M059J (cell line): ENCODE measurements around the gene GUSB. TPM values are rescaled to one million over a fixed set of nuclear protein-coding genes. Genes with fewer than 3 reads are reported as not detected.

ENCODE experiments used
- DNase-seq: peaks from one replicate; pipeline ENCODE4 v3.0.0-alpha.2; 2012; ENCODE audit warnings: low read depth
- total RNA-seq: library from RNA; depleted of rRNA; stranded (reverse); fragments of >200 nt; shearing (Covaris generic); gene quantifications from 2 replicates; pipeline ENCODE4 v1.2.3, GENCODE V29; 2014; rRNA removed

GUSB gene
- total RNA-seq, 1 experiment from 2014 or later: 52.8 TPM

DNA sequence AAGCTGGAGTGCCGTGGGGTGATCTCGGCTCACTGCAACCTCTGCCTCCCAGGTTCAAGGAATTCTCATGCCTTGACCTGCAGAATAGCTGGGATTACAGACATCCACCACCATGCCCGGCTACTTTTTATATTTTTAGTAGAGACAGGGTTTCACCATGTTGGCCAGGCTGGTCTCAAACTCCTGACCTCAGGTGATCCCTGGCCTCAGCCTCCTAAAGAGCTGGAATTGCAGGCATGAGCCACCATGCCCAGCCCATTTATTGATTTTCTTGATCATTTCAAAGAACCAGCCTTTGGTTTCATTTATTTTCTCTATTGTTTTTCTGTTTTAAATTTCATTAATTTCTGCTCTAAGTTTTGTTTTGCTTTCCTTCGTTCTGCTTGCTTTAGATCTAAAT, 50.3 kb downstream of the GUSB start:
- no peak for DNase-seq

DNA sequence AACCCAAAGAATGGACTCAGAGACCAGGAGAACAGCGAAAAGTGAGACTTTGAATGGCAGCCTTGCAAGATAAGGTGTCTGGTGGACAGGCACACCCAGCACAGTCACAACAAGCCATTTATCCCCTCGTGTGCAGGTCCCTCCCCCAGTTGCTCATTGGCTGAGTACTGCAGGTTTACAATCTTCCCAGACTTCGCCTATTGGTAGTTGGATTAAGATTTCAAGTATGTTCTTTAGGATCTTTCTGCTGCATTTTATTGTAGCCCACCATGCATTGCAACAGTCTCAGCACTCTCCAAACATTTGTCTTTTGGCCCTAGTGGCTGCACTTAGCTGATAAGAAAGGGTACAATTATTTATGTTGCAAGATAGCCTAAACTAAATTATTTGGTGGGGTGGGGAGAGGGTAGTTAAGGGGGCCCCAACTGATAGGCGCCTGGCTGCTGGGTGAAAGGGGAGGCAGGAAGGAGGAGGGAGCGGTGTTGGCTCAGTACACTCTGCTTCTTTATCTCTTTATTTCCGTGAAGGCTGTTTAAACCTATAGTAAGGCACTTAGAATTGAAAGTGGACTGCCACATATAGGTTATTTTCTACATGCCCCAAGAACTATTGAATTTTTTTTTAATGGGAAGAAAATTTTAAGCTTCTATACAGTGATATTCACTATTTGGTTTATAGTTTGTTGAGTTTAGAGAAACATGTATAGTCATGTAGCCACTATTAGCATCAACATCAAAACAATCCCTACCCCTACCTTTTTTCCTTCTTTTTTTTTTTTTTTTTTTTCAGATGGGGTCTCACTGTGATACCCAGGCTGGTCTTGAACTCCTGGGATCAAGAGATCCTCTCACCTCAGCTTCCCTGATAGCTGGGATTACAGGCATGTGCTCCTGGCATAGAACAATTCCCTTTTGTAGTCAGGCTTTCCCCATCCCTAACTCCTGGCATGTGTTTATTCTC, 54.2 kb downstream of the GUSB start:
- no peak for DNase-seq

DNA sequence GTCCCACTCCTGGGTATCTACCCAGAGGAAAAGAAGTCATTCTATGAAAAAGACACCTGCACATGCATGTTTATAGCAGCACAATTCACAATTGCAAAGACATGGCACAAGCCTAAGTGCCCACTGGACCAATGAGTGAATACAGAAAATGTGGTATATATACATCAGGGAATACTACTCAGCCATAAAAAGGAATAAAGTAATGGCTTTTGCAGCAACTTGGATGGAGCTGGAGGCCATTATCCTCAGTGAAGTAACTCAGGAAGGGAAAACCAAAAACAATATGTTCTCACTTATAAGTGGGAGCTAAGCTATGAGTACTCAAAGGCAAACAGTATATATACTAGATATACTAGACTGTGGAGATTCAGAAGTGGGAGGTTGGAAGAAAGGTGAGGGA, 55.4 kb downstream of the GUSB start:
- no peak for DNase-seq

DNA sequence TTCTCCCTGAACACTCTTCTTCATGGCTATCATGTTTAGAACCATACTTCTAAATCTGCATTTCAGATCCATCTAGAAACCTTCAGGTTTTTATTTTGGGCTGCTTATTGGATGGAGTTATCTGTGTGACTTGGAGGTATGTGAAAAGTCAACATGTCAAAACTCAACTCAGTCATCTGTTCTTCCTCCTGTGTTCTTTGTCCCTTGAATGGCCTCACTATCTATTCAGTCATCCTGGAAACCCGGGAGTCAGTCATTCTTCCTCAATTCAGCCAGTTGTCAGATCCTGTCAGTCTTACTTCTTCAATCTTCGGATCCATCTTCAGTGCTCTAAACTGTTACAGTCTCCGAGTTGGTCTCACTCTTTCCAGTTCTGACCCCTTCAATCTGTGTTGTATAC, 57.0 kb downstream of the GUSB start:
- no peak for DNase-seq

DNA sequence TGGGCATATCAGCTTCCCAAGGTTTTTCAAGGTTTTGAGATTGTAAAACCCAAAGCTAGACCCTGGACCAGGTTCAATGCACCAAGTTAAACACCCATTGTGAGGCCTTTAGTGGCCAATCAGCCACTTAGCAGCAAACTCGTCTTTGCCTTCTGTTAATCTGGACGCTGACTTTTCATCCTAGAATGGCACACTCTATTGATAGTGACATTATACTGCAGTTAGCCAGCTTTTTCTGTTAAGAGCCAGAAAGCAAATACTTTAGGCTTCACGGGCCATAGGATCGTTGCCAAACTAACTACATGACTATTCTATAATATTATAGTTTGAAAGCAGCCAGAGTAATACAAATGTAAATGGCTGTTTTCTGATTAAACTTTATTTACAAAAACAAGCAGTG, 57.8 kb downstream of the GUSB start:
- DNase-seq: no peak

DNA sequence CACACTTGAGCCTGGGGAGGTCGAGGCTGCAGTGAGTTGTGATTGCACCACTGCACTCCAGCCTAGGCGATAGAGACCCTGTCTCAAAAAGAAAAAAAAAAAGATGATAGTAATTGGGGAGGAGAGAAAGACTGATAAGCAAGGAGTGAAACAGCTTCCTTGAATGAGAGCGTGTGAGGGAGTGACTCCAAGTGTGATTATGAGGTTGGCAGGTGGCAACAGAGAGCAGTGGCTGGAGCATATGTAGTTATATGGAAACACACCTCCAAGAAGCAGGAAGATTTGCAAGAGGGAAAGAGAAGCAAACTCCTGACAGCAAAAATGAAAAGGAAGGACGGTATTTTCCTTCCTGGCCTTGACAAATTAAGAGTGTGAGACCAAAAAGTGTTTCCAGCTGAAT, 58.7 kb downstream of the GUSB start:
- DNase-seq: no peak

DNA sequence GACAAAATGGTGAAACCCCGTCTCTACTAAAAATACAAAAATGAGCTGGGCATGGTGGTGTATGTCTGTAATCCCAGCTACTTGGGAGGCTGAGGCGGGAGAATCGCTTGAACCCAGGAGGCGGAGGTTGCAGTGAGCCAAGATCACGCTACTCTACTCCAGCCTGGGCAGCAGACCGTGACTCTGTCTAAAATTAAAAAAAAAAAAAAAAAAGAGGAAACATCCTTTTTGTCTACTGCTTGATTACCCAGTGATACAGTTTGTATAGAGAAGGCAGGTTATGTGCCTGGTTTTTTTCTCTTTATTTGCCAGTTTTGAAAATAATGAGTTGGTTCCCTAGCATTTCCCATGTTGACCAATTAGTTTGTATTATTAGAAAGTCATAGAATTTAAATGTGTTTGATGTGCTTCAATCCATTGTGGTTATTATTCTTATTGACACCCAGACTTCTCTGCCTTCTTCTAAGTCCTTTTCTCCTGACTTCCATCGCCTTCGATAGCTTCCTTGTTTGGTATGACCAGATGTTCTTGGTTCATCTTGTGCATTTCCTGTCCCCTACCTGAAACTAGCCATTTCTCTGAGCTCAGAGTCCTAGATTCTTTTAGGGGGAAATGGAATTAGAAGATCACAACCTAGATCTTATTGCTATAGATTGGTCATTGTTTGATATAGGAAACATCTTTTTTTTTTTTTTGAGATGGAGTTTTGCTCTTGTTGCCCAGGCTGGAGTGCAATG, 65.9 kb downstream of the GUSB start:
- no peak for DNase-seq

DNA sequence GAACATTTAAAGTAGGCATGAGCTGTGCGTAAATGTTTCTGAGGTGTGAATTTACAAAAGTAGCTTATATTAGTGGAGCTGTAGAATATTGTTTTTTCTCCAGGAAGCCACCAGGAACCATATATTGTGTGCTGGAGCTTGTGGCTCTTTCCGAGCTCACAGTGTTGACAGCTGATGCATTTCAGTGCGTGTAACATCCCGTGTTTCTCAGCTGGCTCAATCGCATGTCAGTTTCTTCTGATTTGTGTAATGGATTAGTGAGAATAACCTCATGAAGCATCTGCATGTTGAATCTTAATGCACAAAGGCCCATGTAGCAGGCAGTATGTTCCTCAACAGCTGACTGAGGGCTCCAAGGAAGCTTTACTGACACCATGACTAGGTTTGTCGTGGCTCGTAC, 69.8 kb downstream of the GUSB start:
- DNase-seq: no peak

Other genes with a start within 250 kb of the GUSB start
- gene VKORC1L1, start 109.1 kb downstream of the GUSB start, total RNA-seq: 12.5 and 20.0 TPM in 2 replicates
- gene ASL, start 93.6 kb upstream of the GUSB start, total RNA-seq: 39.1 and 39.9 TPM in 2 replicates
- 50.0 and 59.0 TPM in 2 replicates for gene CRCP, start 132.6 kb upstream of the GUSB start, total RNA-seq
- 44.2 and 61.0 TPM in 2 replicates for gene TPST1, start 223.1 kb upstream of the GUSB start, total RNA-seq